Prostate gland (tissue), 2 donors: Measurements from ENCODE around the gene RNF17.

ENCODE experiments used
- POLR2A ChIP-seq: fragments of 450-650 bp; IDR thresholded peaks from one replicate; pipeline ENCODE4 v1.6.1; 2016; ENCODE audit warnings: antibody characterized with exemption, mild to moderate bottlenecking
- POLR2AphosphoS5 ChIP-seq: sonication (generic); formaldehyde crosslinking; IDR thresholded peaks from one replicate; pipeline ENCODE4 v1.6.1; 2017; ENCODE audit warnings: antibody characterized with exemption
- TF ChIP-seq, protein P1 (sequence below), 4 experiments: fragments of 200-600 bp in 2 of 4; fragments of 450-650 bp in 2 of 4; sonication (generic) in 2 of 4; IDR thresholded peaks; 1 replicate in 3 of 4; 2 replicates in 1 of 4; pipeline ENCODE4 v1.5.1; 2016 to 2019; ENCODE audit warnings: antibody characterized with exemption in 4 of 4, mild to moderate bottlenecking in 2 of 4, moderate library complexity in 2 of 4

DNA sequence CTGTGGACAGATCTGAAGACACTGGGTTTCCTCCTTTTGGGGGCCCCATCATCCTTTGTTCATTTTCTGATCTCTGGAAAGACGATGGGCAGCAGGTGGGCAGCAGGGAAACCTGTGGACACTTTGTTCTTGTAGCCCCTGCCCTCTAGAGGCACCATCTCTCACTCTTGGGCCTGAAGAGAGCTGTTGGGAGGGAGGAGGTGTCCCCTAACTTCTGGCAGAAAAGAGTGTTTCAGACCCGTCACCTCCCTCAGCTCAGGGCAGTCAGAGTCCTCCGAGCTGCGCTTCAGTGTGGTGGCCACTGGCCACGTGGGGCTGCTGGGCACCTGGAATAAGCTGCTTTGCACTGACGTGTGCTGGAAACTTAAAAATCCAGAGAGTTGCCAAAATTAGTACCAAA is 26.9 kb upstream of the RNF17 start:
- TF ChIP-seq, protein P1, sequence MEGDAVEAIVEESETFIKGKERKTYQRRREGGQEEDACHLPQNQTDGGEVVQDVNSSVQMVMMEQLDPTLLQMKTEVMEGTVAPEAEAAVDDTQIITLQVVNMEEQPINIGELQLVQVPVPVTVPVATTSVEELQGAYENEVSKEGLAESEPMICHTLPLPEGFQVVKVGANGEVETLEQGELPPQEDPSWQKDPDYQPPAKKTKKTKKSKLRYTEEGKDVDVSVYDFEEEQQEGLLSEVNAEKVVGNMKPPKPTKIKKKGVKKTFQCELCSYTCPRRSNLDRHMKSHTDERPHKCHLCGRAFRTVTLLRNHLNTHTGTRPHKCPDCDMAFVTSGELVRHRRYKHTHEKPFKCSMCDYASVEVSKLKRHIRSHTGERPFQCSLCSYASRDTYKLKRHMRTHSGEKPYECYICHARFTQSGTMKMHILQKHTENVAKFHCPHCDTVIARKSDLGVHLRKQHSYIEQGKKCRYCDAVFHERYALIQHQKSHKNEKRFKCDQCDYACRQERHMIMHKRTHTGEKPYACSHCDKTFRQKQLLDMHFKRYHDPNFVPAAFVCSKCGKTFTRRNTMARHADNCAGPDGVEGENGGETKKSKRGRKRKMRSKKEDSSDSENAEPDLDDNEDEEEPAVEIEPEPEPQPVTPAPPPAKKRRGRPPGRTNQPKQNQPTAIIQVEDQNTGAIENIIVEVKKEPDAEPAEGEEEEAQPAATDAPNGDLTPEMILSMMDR (IDR thresholded peaks at IDR 0.05) = no peak
- TF ChIP-seq POLR2A (no peak), POLR2AphosphoS5 (no peak)
